GM12801 (cell line): ENCODE results near the gene NEDD4L.

Experiments used
- CTCF ChIP-seq: IDR thresholded peaks from one replicate; pipeline ENCODE4 v1.5.1; 2011; ENCODE audit warnings: control low read depth; ENCODE audit not compliant: insufficient read length; ENCODE audit errors: extremely low read depth

NEDD4L gene

GRCh38 chr18:58226429-58226828 is 182.4 kb downstream of the NEDD4L start:
- no peak for TF ChIP-seq CTCF

- no peak for TF ChIP-seq CTCF
These were observed 183.4 kb downstream of the NEDD4L start for GRCh38 chr18:58227361-58227930.

GRCh38 chr18:58228176-58228575 is 184.2 kb downstream of the NEDD4L start:
- TF ChIP-seq CTCF = no peak

- TF ChIP-seq CTCF = no peak
These were observed 184.7 kb downstream of the NEDD4L start for GRCh38 chr18:58228762-58229161.

- TF ChIP-seq CTCF = no peak
These were observed 185.1 kb downstream of the NEDD4L start for GRCh38 chr18:58229162-58229561.

GRCh38 chr18:58230438-58231179 is 186.6 kb downstream of the NEDD4L start:
- no peak for TF ChIP-seq CTCF

GRCh38 chr18:58231930-58232329 is 187.9 kb downstream of the NEDD4L start:
- no peak for TF ChIP-seq CTCF
